A549 (cell line): Measurements from ENCODE around the gene AMHR2.
"Not testable (repeated sequence)": the region's sequence is repeated elsewhere in the genome, so short reads cannot be mapped to it uniquely, and the experiment has no call there.

Experiments used
- CBX8 ChIP-seq: fragments of 200-600 bp; sonication (generic); IDR thresholded peaks from 2 replicates; pipeline ENCODE4 v1.6.1; 2016
- CEBPB ChIP-seq, 2 experiments: fragments of >200 bp in 1 of 2; sonication (Bioruptor Twin) in 1 of 2; formaldehyde crosslinking in 1 of 2; IDR thresholded peaks; 2 replicates each; pipeline ENCODE4 v1.6.1; 2012 to 2016
- CTCF ChIP-seq: fragments of >200 bp; sonication (Bioruptor Twin); formaldehyde crosslinking; IDR thresholded peaks from 3 replicates; pipeline ENCODE4 v1.5.1; 2016
- EP300 ChIP-seq, 2 experiments: fragments of >200 bp; sonication (Bioruptor Twin); formaldehyde crosslinking; IDR thresholded peaks; 2 replicates in 1 of 2; 3 replicates in 1 of 2; pipeline ENCODE4 v1.6.1; 2016 to 2017
- MAFK ChIP-seq: fragments of 450-650 bp; IDR thresholded peaks from 2 replicates; pipeline ENCODE4 v1.6.1; 2014; ENCODE audit not compliant: partially characterized antibody
- MAX ChIP-seq: IDR thresholded peaks from 2 replicates; pipeline ENCODE4 v1.6.1; 2012
- NFE2L2 ChIP-seq: fragments of 150-350 bp; conservative IDR thresholded peaks from 2 replicates; pipeline ENCODE4 v1.6.1; 2014; ENCODE audit warnings: low read length
- POLR2A ChIP-seq: IDR thresholded peaks from 2 replicates; pipeline ENCODE4 v1.6.1; 2012; ENCODE audit warnings: mild to moderate bottlenecking, low read length
- RAD21 ChIP-seq, 2 experiments: fragments of >200 bp in 1 of 2; sonication (Bioruptor Twin) in 1 of 2; formaldehyde crosslinking in 1 of 2; IDR thresholded peaks in 1 of 2; conservative IDR thresholded peaks in 1 of 2; 2 replicates in 1 of 2; 3 replicates in 1 of 2; pipeline ENCODE4 v1.6.1; 2012 to 2018; ENCODE audit warnings: inconsistent platforms in 1 of 2
- RARB ChIP-seq: fragments of 250-450 bp; sonication (Bioruptor Pico); IDR thresholded peaks from 2 replicates; pipeline ENCODE4 v1.8.0; 2021; ENCODE audit warnings: mild to moderate bottlenecking, moderate library complexity
- RFX5 ChIP-seq: fragments of 450-650 bp; IDR thresholded peaks from 2 replicates; pipeline ENCODE4 v1.7.1; 2014; ENCODE audit warnings: antibody characterized with exemption, mild to moderate bottlenecking, moderate library complexity
- ZFP36 ChIP-seq: fragments of 450-650 bp; IDR thresholded peaks from 2 replicates; pipeline ENCODE4 v1.6.1; 2014; ENCODE audit warnings: borderline replicate concordance; ENCODE audit not compliant: partially characterized antibody

- TF ChIP-seq MAFK; CTCF; CBX8; RARB (CRISPR knock-in tag); ZFP36; RFX5; POLR2A; RAD21 (conservative IDR thresholded peaks at IDR 0.05 in 1 of 2, IDR thresholded peaks at IDR 0.05 in 1 of 2); CEBPB (IDR thresholded peaks at IDR 0.05); MAX; NFE2L2; EP300 (IDR thresholded peaks at IDR 0.05): not testable (repeated sequence)
Measured at GRCh38 chr12:53435326-53435725, 11.7 kb downstream of the AMHR2 start.
